BLaER1 treated with 17β-estradiol and CSF1 and Interleukin-3, amounts not matched to agents 10 nM and 100 nM (cell line): Measurements from ENCODE around the gene CACNA1E.
A peak's percentile ranks its signal among the peaks of the same experiment; 100 is the strongest.

ENCODE experiments used
- H3K27ac ChIP-seq, 11 experiments: shearing (Covaris generic); formaldehyde crosslinking; 2 replicates each; pipeline ENCODE4 v1.8.1; 2022
- H3K27me3 ChIP-seq, 11 experiments: shearing (Covaris generic); formaldehyde crosslinking; 2 replicates each; pipeline ENCODE4 v1.8.1; 2022
- H3K36me3 ChIP-seq, 11 experiments: shearing (Covaris generic); formaldehyde crosslinking; 2 replicates each; pipeline ENCODE4 v1.8.1; 2022
- H3K4me1 ChIP-seq, 10 experiments: shearing (Covaris generic); formaldehyde crosslinking; 2 replicates each; pipeline ENCODE4 v1.8.1; 2022
- H3K4me2 ChIP-seq, 11 experiments: shearing (Covaris generic); formaldehyde crosslinking; 2 replicates each; pipeline ENCODE4 v1.8.1; 2022
- H3K4me3 ChIP-seq, 10 experiments: shearing (Covaris generic); formaldehyde crosslinking; 2 replicates each; pipeline ENCODE4 v1.8.1; 2022
- H3K9ac ChIP-seq, 11 experiments: shearing (Covaris generic); formaldehyde crosslinking; 2 replicates each; pipeline ENCODE4 v1.8.1; 2022
- H3K9me3 ChIP-seq, 11 experiments: shearing (Covaris generic); formaldehyde crosslinking; replicated peaks in 1 of 11; 2 replicates each; pipeline ENCODE4 v1.8.1; 2022
- H4K20me1 ChIP-seq, 11 experiments: shearing (Covaris generic); formaldehyde crosslinking; 2 replicates each; pipeline ENCODE4 v1.8.1; 2022
- Cebpa-rat ChIP-seq, 11 experiments: shearing (Covaris generic); IDR thresholded peaks; 2 replicates each; pipeline ENCODE4 v1.8.1; 2022

CACNA1E gene

DNA sequence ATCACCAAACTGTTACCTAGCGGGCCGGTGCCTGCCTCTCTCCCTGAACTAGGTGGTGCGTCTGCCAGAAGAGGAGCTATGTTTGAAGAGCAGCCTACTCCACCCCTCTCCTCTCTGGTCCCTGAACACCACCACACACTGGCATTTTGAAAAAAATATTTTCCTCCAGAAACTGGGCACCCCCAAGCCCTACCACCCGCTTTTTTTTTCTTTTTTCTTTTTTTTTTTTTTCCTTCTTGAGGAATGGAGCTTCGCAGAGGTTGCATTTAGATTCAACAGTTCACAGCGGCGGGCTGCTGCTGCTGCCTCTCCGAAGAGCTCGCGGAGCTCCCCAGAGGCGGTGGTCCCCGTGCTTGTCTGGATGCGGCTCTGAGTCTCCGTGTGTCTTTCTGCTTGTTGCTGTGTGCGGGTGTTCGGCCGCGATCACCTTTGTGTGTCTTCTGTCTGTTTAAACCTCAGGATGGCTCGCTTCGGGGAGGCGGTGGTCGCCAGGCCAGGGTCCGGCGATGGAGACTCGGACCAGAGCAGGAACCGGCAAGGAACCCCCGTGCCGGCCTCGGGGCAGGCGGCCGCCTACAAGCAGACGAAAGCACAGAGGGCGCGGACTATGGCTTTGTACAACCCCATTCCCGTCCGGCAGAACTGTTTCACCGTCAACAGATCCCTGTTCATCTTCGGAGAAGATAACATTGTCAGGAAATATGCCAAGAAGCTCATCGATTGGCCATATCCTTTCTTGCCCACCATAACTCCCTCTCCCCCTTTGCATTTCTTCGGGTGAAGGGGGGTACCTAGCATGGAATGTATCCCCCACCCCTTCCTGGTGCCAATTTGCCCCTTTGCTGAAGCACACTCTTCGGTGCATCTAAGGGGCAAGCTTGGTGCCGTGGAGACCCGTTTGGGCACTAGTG is at the start of gene CACNA1E:
Gene CACNA1E, plus strand, starts transcription at position 233 of the 911 bp plus-strand sequence. Its CDS starts 228 bp downstream, at position 461.
- no peak for TF ChIP-seq Cebpa-rat (IDR thresholded peaks at IDR 0.05)
- Histone ChIP-seq H3K9ac (no peak within 1 kb of the TSS), H3K4me1 (peaks cover 0 to 6% (median 0%) of the 10 kb centered on the region in 10 experiments; a peak in 2 of 20 replicates), H3K9me3 (peaks cover 11 to 46% (median 34%) of the 10 kb centered on the region in 11 experiments; a peak in 19 of 22 replicates), H3K4me2 (no peak within 1 kb of the TSS), H4K20me1 (peaks cover 0 to 10% (median 0%) of the 10 kb centered on the region in 11 experiments; a peak in 2 of 22 replicates), H3K27me3 (peaks cover 50 to 72% (median 66%) of the 10 kb centered on the region in 11 experiments), H3K36me3 (no peaks in the 10 kb centered on the region), H3K27ac (no peak within 1 kb of the TSS), H3K4me3 (peak within 1 kb of the TSS in 1 of 10 experiments; percentile 19; a peak in 1 of 20 replicates)

DNA sequence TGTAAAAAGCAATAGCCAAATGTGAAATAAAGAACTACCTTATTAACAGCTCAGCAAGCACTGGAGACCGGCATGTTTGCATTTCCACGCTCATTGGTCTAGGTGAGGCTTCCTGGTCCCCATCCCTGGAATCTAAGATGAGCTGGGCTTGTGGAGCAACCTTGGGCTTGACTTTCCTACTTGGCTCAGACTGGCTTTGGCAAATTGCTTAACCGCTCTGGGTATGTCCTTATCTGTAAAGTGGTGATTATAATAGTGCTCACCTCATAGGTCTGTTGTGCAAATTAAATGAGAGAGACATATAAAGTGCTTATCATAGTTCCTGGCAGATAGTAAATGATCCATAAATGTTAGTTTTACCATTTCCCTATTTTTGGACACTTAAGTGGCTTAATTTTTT is 49.4 kb upstream of the CACNA1E start:
- Histone ChIP-seq H3K4me3 (no peak overlapping the region), H3K4me2 (no peak overlapping the region), H3K9me3 (no peaks in the 10 kb centered on the region), H3K36me3 (no peaks in the 10 kb centered on the region), H3K4me1 (peaks cover 0 to 11% (median 0%) of the 10 kb centered on the region in 10 experiments; a peak in 5 of 20 replicates), H4K20me1 (no peaks in the 10 kb centered on the region), H3K27me3 (no peaks in the 10 kb centered on the region), H3K27ac (no peak overlapping the region), H3K9ac (no peak overlapping the region)
- no peak for TF ChIP-seq Cebpa-rat (IDR thresholded peaks at IDR 0.05)

DNA sequence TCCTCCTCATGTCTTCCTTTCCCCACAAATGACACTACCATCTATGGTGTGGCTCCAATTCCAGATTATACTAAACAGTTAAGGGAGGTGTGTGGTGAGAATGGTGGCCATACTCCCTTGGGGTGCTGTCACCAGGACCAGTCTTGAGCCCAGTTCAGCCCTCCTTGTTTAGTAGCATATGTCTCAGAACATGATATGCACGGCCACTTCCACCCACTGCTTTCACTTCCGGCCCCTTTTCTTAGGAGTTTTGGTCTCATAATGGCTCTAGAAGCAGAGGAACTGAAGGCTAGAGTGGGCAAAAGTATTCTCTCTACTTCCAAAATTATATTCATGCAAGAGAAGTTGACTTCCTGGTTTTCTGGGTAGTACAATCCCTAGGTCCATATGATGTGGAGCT is 45.3 kb upstream of the CACNA1E start:
- H3K4me3 ChIP-seq: no peak overlapping the region
- no peaks in the 10 kb centered on the region for H3K4me1 ChIP-seq
- no peaks in the 10 kb centered on the region for H3K36me3 ChIP-seq
- no peak overlapping the region for H3K4me2 ChIP-seq
- H3K9ac ChIP-seq: no peak overlapping the region
- no peak overlapping the region for H3K27ac ChIP-seq
- no peaks in the 10 kb centered on the region for H3K27me3 ChIP-seq
- H3K9me3 ChIP-seq: no peaks in the 10 kb centered on the region
- H4K20me1 ChIP-seq: no peaks in the 10 kb centered on the region
- no peak for TF ChIP-seq Cebpa-rat (IDR thresholded peaks at IDR 0.05)

DNA sequence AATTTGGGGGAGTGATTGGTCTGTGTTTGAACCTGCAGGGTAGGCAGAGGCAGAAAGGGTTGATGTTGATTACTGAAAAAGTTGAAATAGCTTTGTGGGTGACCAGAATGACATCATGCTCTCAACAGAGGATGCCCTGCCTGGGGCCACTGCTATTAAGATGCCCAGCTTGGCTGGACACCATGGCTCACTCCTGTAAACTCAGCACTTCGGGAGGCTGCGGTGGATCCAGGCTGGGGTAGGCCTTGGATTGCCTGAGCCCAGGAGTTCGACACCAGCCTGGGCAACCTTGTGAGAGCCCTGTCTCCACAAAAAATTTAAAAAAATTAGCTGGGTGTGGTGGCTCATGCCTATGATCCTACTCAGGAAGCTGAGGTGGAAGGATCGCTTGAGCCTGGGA is 42.8 kb upstream of the CACNA1E start:
- Histone ChIP-seq H3K9ac (no peak overlapping the region), H3K9me3 (no peaks in the 10 kb centered on the region), H3K27ac (no peak overlapping the region), H3K27me3 (no peaks in the 10 kb centered on the region), H4K20me1 (no peaks in the 10 kb centered on the region), H3K4me1 (no peaks in the 10 kb centered on the region), H3K4me3 (no peak overlapping the region), H3K4me2 (no peak overlapping the region), H3K36me3 (no peaks in the 10 kb centered on the region)
- TF ChIP-seq Cebpa-rat (IDR thresholded peaks at IDR 0.05): no peak

DNA sequence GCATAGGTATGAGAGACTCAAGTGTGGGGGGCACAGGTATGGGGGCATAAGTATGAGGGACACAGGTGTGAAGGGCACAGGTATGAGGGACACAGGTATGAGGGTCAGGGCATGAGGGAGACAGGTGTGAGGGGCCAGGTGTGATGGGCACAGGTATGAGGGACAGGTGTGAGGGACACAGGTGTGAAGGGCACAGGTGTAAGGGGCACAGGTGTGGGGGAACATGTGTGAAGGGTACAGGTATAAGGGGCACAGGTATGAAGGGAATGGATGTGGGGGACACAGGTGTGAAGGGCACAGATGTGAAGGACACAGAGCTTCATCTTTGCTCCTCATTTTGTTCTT is 41.2 kb upstream of the CACNA1E start:
- H3K27ac ChIP-seq: no peak overlapping the region
- no peaks in the 10 kb centered on the region for H3K9me3 ChIP-seq

DNA sequence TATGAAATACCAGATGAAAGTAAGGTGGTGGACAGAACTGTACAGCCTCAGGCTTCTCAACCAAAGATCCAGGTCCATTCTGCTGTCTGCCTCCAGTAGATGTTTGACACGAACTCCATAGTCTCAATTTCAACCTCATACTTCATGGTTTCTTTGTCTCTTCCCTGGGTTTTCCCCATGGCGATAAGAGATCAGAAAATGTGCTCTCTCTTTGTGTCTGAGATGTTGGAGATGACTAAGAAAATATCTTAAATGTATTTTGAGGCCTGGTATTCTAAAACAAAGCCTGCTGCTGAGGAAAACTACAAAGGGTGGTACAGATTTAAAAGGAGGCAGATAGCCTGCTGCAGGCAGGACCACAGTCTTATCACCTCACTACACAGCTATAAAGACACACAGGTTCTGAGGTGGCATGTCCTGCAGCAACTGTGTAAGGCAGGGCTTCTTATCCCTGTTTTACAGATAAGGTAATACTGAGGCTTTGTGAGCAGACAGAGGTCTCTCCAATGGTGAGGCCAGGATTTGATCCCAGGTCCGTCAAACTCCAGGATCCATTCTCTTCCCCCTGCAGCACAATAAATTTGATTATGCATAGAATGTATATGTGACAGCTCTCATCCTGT is 40.0 kb upstream of the CACNA1E start:
- Histone ChIP-seq H3K36me3 (no peaks in the 10 kb centered on the region), H3K27ac (no peak overlapping the region), H3K4me2 (no peak overlapping the region), H3K9ac (no peak overlapping the region), H3K4me3 (no peak overlapping the region), H3K4me1 (no peaks in the 10 kb centered on the region), H3K9me3 (peaks cover 0 to 5% (median 0%) of the 10 kb centered on the region in 11 experiments; a peak in 1 of 22 replicates), H4K20me1 (no peaks in the 10 kb centered on the region), H3K27me3 (no peaks in the 10 kb centered on the region)
- TF ChIP-seq Cebpa-rat (IDR thresholded peaks at IDR 0.05): no peak

More for the DNA sequence above, 41.2 kb upstream of the CACNA1E start:
- Histone ChIP-seq H3K4me1 (no peaks in the 10 kb centered on the region), H3K27me3 (no peaks in the 10 kb centered on the region), H3K36me3 (no peaks in the 10 kb centered on the region), H3K9ac (no peak overlapping the region), H3K4me3 (no peak overlapping the region), H3K4me2 (no peak overlapping the region), H4K20me1 (no peaks in the 10 kb centered on the region)
- no peak for TF ChIP-seq Cebpa-rat (IDR thresholded peaks at IDR 0.05)

DNA sequence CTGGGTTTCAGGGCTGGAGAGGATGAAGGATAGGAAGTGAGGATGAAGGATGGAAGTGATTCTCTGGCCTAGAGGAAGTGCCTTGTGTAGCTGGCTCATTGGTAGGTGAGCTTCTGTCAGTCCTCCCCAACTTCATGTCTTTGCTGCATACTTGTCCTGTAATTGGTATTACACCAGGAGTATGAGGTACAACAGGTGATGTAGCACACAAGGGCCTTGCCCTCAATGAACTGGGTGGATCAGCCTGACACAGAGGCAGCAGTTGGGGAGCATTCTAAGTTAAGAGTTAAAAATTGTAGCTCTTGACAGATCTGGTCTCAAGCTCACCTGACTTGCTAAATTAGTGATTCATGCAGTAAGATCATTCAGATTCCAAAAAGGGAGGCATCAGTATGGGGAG is 37.9 kb upstream of the CACNA1E start:
- Histone ChIP-seq H3K4me3 (no peak overlapping the region), H3K9me3 (peaks cover 0 to 5% (median 0%) of the 10 kb centered on the region in 11 experiments; a peak in 1 of 22 replicates), H3K4me1 (no peaks in the 10 kb centered on the region), H3K27me3 (no peaks in the 10 kb centered on the region), H4K20me1 (no peaks in the 10 kb centered on the region), H3K9ac (no peak overlapping the region), H3K27ac (no peak overlapping the region), H3K4me2 (no peak overlapping the region), H3K36me3 (no peaks in the 10 kb centered on the region)
- no peak for TF ChIP-seq Cebpa-rat (IDR thresholded peaks at IDR 0.05)

DNA sequence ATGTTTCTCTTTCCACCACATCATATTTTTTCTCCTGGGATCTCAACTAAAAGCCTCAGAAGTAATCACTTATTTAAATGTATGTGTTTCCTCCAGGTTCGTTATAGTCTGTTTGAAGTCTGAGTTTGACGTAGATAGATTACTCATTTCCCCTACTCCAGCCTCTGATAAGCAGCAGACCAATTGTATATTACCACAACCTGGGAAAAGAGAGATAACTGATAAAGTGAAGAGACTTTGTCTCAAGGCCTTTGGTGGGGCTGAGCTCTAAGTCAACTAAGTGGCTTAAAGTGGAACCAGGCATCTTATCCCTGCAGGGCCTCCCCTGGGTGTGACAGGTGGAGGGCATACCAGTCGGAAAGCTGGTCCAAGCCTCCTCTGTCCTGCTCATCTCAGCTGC is 34.9 kb upstream of the CACNA1E start:
- TF ChIP-seq Cebpa-rat (IDR thresholded peaks at IDR 0.05): no peak
- Histone ChIP-seq H3K4me3 (no peak overlapping the region), H3K9ac (no peak overlapping the region), H3K4me2 (no peak overlapping the region), H3K27ac (no peak overlapping the region), H3K27me3 (no peaks in the 10 kb centered on the region), H3K36me3 (no peaks in the 10 kb centered on the region), H4K20me1 (no peaks in the 10 kb centered on the region), H3K4me1 (no peaks in the 10 kb centered on the region), H3K9me3 (peaks cover 0 to 5% (median 0%) of the 10 kb centered on the region in 11 experiments; a peak in 1 of 22 replicates)

DNA sequence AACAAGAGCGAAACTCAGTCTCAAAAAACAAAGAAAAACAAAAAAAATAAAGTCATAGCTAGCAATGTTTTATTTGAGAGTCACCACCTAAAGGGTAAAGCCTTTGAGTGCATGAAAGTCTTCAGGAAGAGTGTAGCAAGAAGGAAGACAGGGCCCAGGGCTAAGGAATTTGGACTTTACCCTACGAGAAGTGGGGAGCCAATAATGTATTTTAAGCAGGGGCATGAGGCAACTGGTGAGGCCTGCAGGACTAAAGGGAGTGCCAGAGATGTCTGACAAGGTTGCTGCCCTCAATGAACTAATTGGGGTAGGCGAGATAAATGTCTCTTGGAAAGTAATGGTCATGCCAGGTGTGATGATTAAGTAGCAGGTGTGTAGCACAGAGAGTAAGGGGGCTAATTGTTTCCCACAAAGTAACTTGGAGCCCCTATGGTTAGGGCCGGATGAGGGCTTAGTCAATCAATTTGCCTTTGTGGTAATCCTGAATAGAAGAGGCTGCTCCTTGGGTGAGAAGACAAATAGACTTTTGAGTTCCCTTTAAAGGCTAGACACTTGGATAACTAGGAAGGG is 31.6 kb upstream of the CACNA1E start:
- Histone ChIP-seq H3K9me3 (peaks cover 0 to 11% (median 5%) of the 10 kb centered on the region in 11 experiments; a peak in 13 of 22 replicates), H3K27ac (no peak overlapping the region), H3K36me3 (no peaks in the 10 kb centered on the region), H3K4me2 (no peak overlapping the region), H3K4me1 (no peaks in the 10 kb centered on the region), H4K20me1 (no peaks in the 10 kb centered on the region), H3K9ac (no peak overlapping the region), H3K4me3 (no peak overlapping the region), H3K27me3 (no peaks in the 10 kb centered on the region)
- no peak for TF ChIP-seq Cebpa-rat (IDR thresholded peaks at IDR 0.05)
